Chondrocyte (in vitro differentiated cells): ENCODE data around the gene ARRDC2. TPM values are rescaled to one million over a fixed set of nuclear protein-coding genes. Genes with fewer than 3 reads are reported as not detected.
A peak's percentile ranks its signal among the peaks of the same experiment; 100 is the strongest.
"Not testable (repeated sequence)": the region's sequence is repeated elsewhere in the genome, so short reads cannot be mapped to it uniquely, and the experiment has no call there.

Experiments used
- DNase-seq: peaks from one replicate; pipeline ENCODE4 v3.0.0; 2021; ENCODE audit warnings: mixed read lengths, low spot score
- H3K27ac Mint-ChIP-seq: one replicate; pipeline ENCODE4 v1.8.0; 2021; ENCODE audit warnings: mild to moderate bottlenecking, moderate library complexity, mixed read lengths; ENCODE audit not compliant: unreplicated experiment
- H3K27me3 Mint-ChIP-seq: 2 replicates; pipeline ENCODE4 v1.8.0; 2021; ENCODE audit warnings: low read depth, mixed read lengths
- H3K36me3 Mint-ChIP-seq: 2 replicates; pipeline ENCODE4 v1.8.0; 2021; ENCODE audit warnings: low read depth, mixed read lengths
- H3K4me1 Mint-ChIP-seq: 2 replicates; pipeline ENCODE4 v1.8.0; 2021; ENCODE audit warnings: low read depth, mild to moderate bottlenecking, mixed read lengths
- H3K4me3 Mint-ChIP-seq: one replicate; pipeline ENCODE4 v1.8.0; 2021; ENCODE audit warnings: mild to moderate bottlenecking, moderate library complexity, mixed read lengths; ENCODE audit not compliant: unreplicated experiment
- H3K9me3 Mint-ChIP-seq: 2 replicates; pipeline ENCODE4 v1.8.0; 2021; ENCODE audit warnings: low read depth, mixed read lengths
- CTCF ChIP-seq: fragments of 200-600 bp; sonication (generic); IDR thresholded peaks from 2 replicates; pipeline ENCODE4 v1.5.0; 2021; ENCODE audit warnings: antibody characterized with exemption, mild to moderate bottlenecking, moderate library complexity
- total RNA-seq: library from RNA; stranded (reverse); gene quantifications from 3 replicates; pipeline ENCODE4 v1.2.1, GENCODE V29; 2021

The ARRDC2 gene
- total RNA-seq, 1 donor from 2014 or later, result 19.8 TPM

DNA sequence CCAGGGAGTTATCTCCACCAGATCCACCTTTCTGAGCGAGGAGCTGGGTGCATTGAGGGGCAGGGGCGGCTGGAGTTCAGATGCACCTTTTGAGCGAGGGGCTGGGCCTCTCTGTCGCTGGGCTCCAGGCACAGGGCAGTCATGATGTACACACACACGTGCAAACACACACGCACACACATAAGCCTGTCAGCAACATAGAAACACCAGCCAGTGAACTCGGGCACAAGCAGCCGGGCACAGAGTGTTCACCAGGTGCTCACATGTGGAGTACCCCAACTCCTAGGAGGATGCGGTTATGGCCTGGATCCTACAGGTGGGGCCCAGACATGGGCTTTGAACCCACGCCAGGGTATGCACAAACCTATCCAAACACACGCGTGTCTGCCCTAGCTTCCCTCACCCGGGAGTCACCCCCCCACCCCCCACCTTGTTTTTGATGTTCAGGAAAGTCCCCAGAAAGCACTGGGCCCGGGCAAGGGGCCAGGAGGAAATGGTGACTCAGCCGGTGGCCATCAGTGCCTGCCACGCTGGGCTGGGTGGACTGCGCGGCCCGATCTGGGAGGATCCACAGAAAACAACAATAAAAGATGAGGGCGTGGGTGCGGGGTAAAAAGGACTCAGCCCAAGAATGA lies 13.3 kb downstream of the ARRDC2 start:
- Mint-ChIP-seq H3K4me3 (peak overlapping the region; percentile 3), H3K36me3 (no peaks in the 10 kb centered on the region), H3K9me3 (no peaks in the 10 kb centered on the region), H3K4me1 (peaks cover 68% of the 10 kb centered on the region), H3K27me3 (no peaks in the 10 kb centered on the region), H3K27ac (peak overlapping the region; percentile 97)
- no peak for TF ChIP-seq CTCF
- no peak for DNase-seq

DNA sequence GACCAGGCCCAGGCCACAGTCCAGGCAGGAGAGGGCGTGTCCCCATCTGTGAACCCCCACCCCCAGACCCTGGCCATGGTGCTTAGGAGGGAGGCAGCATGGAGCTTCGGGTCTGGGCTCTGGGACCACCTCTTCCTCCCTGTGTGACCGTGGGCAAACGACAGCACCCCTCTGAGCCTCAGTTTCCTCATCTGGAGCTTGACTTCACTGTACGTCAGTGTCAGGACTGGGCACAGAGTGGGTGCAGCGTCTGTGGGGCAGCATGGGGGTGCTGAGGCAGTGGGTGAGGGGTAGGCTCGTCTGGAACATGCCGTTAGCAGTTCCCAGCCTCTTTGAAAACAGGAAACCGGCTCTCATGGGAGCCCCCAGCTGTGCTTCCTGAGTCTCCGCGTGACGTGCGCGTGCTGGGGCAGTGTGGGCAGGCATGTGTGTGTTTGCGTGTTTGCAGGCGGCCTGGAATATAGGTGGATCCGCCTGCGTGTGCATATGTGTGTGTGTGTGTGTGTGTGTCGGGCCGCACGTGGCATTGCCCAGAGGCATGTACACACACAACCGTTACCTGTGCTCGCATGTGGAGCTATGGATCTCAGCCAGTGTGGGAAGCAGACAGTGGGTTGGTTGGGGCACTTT lies 15.8 kb downstream of the ARRDC2 start:
- H3K36me3 Mint-ChIP-seq, result no peaks in the 10 kb centered on the region
- H3K27me3 Mint-ChIP-seq, result no peaks in the 10 kb centered on the region
- no peak for DNase-seq
- peaks cover 51% of the 10 kb centered on the region for H3K4me1 Mint-ChIP-seq
- H3K9me3 Mint-ChIP-seq, result no peaks in the 10 kb centered on the region
- peak overlapping the region; percentile 36 for H3K4me3 Mint-ChIP-seq
- H3K27ac Mint-ChIP-seq, result peak overlapping the region; percentile 91
- no peak for TF ChIP-seq CTCF

- Mint-ChIP-seq H3K27me3 (no peaks in the 10 kb centered on the region), H3K4me1 (peaks cover 25% of the 10 kb centered on the region)
- no peak for TF ChIP-seq CTCF
Observed at GRCh38 chr19:18027151-18027550, 19.2 kb downstream of the ARRDC2 start.

DNA sequence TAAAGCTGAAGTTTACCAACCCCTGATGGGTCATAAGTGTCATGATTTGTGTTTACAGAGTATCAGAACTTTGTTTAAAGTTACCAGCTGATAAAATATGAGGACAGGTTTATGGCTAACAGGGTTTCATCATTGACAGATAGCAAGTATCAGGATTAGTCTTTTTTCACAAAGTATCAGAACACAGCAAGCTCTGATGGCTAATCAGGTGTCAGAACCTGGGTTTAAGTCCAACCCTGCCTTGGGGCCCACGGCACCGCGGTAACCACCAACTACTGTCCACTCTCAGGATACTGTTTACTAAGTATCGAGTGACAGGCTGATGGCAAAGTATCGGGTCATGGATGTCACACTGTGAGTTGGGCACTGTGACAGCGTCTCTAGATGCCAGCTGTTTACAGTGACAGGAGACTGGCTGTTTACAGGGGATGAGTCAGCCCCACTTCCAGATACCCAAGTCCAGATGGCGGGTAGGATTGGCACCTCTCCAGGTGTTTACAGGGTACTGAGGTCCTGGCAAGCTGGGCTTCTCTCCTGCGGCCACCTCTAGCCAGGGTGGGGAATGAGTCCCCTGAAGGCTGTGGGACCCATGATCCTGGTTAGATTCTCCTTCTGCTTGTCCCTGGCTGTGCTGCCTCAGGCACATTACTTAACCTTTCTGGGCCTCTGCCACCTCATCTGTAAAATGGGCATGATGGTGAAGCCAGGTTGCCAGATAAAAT lies 21.8 kb downstream of the ARRDC2 start:
- H3K36me3 Mint-ChIP-seq, result no peaks in the 10 kb centered on the region
- TF ChIP-seq CTCF, result no peak
- DNase-seq, result no peak
- H3K27ac Mint-ChIP-seq, result no peak overlapping the region
- peaks cover 7% of the 10 kb centered on the region for H3K4me1 Mint-ChIP-seq
- H3K4me3 Mint-ChIP-seq, result no peak overlapping the region
- H3K27me3 Mint-ChIP-seq, result no peaks in the 10 kb centered on the region
- H3K9me3 Mint-ChIP-seq, result no peaks in the 10 kb centered on the region

More at GRCh38 chr19:18027151-18027550, 19.2 kb downstream of the ARRDC2 start:
- no peak for DNase-seq
- H3K9me3 Mint-ChIP-seq, result no peaks in the 10 kb centered on the region
- H3K27ac Mint-ChIP-seq, result no peak overlapping the region
- H3K36me3 Mint-ChIP-seq, result no peaks in the 10 kb centered on the region
- H3K4me3 Mint-ChIP-seq, result no peak overlapping the region

GRCh38 chr19:18031401-18031800 lies 23.4 kb downstream of the ARRDC2 start:
- not testable (repeated sequence) for DNase-seq, H3K27me3 Mint-ChIP-seq, H3K9me3 Mint-ChIP-seq, H3K4me1 Mint-ChIP-seq, H3K4me3 Mint-ChIP-seq, H3K36me3 Mint-ChIP-seq, H3K27ac Mint-ChIP-seq

GRCh38 chr19:18032102-18032501 lies 24.1 kb downstream of the ARRDC2 start:
- not testable (repeated sequence) for H3K36me3 Mint-ChIP-seq, DNase-seq, H3K27ac Mint-ChIP-seq, H3K4me1 Mint-ChIP-seq, H3K9me3 Mint-ChIP-seq, H3K4me3 Mint-ChIP-seq, H3K27me3 Mint-ChIP-seq
